Stimulated activated CD8-positive, alpha-beta memory T cell treated with anti-CD3 and anti-CD28 coated beads, Interleukin-15, amount 100 ng/mL, for 24 hours (primary cell): ENCODE measurements around the gene RARB.

Experiments used
- DNase-seq: peaks from one replicate; pipeline ENCODE4 v3.0.0-alpha.2; 2020; ENCODE audit warnings: low read depth

RARB gene

DNA sequence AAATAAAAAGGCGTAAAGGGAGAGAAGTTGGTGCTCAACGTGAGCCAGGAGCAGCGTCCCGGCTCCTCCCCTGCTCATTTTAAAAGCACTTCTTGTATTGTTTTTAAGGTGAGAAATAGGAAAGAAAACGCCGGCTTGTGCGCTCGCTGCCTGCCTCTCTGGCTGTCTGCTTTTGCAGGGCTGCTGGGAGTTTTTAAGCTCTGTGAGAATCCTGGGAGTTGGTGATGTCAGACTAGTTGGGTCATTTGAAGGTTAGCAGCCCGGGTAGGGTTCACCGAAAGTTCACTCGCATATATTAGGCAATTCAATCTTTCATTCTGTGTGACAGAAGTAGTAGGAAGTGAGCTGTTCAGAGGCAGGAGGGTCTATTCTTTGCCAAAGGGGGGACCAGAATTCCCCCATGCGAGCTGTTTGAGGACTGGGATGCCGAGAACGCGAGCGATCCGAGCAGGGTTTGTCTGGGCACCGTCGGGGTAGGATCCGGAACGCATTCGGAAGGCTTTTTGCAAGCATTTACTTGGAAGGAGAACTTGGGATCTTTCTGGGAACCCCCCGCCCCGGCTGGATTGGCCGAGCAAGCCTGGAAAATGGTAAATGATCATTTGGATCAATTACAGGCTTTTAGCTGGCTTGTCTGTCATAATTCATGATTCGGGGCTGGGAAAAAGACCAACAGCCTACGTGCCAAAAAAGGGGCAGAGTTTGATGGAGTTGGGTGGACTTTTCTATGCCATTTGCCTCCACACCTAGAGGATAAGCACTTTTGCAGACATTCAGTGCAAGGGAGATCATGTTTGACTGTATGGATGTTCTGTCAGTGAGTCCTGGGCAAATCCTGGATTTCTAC lies at the start of gene RARB:
TSS of gene RARB (plus strand) at position 322 of the 847 bp plus-strand sequence. CDS start at position 791, 469 bp downstream.
- DNase-seq, result no peak

DNA sequence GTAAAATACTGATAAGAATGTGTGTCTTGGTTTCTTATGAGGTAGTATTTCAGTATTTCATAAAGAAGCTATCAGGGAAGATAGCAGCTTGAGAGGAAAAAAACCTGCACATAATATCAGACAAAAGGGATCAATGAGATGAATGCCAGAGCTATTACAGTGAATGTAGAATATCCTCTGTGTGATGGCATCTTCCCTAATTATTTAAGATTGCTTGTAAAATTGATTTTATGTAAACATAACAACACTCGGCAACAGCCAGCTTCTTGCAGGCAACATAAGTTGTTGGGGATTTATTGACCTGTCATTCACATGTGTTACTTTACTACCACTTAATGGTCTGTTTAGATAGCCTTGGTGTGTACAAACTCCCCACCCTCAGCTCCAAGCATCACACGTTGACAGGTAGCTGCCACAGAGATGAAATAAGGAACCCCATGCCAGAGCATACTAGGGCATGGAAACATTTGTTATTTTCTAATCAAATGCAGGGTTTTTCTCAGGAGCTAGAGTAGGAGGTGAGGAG lies 49.2 kb upstream of the RARB start:
- no peak for DNase-seq

GRCh38 chr3:25380222-25380739 lies 47.8 kb upstream of the RARB start:
- no peak for DNase-seq

DNA sequence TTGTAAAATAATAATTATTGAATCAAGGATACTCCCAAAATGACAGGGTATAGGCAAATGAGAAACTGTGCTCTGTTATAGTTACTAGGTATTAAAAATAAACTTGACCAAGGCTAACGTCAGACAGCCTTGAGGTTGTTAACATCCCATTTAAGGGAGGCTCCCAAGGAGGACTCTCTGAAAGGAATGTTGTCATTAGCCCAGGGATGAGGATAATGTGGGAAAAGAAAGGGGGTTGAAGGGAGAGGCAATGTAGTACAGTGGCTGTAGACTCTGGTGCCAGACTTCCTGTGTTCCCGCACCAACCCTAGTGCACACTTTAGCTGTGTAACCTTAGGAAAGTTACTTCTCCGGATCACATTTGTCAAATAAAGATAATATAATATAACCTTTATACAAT lies 47.0 kb upstream of the RARB start:
- DNase-seq, result no peak

GRCh38 chr3:25384471-25384870 lies 43.6 kb upstream of the RARB start:
- DNase-seq, result no peak

GRCh38 chr3:25385807-25386460 lies 42.1 kb upstream of the RARB start:
- no peak for DNase-seq

DNA sequence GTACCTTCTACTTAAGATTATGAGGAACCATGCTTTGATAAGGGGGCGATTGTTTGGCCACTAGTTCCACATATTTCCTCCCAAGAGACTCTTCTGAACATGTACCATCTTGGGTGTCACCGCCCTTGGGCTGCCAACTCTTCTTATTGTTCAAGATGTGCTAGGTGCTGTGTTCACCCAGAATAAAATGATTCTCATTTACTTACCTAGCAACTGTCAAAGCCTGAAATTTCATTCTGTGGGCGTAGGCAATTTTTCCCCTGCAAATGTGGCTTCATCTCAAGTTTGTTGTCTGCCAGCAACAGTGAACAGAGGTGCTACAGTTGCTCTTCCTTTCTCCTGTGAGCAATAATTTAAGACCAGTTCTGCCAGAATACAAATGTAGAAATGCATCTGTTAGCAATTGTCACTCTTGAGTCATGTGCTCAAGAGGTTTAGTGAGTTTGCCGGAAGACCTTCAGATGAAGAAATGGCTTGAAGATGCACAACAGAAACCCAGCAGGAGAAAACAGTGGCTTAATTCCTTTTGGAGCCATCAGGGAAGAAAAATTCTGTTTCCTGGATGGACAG lies 41.3 kb upstream of the RARB start:
- DNase-seq, result no peak

- no peak for DNase-seq
These were observed 37.5 kb upstream of the RARB start for GRCh38 chr3:25390605-25391004.

- no peak for DNase-seq
These were observed 31.8 kb upstream of the RARB start for GRCh38 chr3:25396251-25396650.

- no peak for DNase-seq
These were observed 31.4 kb upstream of the RARB start for GRCh38 chr3:25396686-25397085.

GRCh38 chr3:25397150-25397549 lies 30.9 kb upstream of the RARB start:
- no peak for DNase-seq

DNA sequence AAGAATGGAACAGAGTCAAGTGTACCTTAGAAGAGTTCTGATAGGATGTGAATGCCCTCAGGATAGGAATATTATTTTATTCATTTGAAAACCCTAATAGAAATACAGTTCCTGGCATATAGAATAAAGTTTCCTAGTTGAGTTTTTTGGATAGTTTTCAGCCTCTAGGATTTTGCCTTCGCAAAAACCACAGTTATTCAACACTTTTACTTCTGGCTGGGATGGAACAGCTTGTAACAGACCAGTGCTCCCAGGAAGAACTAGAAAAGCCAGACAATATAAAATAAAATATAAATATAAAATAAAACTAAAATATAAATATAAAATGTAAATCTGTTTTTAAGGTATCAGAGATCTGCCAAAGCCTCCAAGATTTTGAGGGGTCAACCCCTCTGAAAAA lies 27.5 kb upstream of the RARB start:
- DNase-seq, result no peak

- no peak for DNase-seq
These were observed 24.1 kb upstream of the RARB start for GRCh38 chr3:25403968-25404367.

DNA sequence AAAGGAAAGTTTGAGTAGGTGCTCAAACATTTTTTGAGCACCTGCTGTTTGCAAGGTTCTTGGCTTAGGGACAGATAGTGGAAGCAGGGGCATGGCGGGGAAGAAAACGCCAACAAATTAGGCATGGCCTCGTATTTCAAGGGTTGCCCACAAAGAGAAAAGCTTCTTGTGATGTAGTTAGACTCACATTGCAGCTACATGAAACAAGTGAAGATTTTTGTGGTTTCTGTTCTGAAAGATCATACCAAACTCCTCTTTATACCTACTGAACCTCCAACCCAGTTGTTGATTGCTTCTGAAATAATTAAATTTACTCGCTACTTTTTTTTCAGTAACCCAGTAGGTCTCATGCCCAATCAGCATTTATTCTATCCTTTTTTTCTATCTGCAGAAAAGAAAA lies 23.5 kb upstream of the RARB start:
- no peak for DNase-seq

- DNase-seq, result no peak
These were observed 22.7 kb upstream of the RARB start for GRCh38 chr3:25405335-25405734.

DNA sequence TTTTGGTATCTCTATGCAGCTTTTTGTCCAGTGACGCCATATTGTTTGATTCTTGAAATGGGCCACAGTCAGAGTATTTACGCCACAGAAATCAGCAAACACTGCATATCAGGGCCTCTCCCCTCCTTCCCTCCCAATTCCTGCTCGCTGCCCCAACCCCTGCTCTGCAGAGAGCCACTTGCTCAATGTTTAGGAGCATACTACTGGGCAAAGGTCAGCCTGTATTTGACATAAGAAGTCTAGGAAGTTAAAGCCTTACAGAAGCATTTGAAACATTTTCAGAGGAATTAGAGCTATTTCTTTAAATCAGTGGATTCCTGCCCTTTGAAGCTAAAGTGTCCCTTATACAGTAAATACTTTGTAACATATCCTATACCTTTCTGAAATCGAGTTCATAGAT lies 17.4 kb upstream of the RARB start:
- no peak for DNase-seq

DNA sequence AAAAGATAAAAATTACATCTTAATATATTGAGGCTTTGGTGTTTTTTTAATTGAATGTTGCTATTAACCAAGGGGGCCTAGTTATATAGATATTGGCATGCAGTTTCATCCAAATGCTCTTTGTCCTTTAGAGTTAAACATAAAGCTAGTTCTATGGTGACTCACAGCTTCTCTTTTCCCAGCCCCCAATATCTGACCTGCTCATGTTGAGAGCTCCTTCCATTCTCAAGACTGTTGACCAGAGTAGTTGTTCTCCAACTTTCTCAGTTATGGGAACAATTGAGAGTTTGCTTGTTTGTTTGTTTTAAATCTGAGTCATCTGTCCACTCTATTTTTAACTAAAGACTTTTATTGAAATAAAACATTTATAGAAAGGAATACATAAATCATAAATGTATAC lies 15.8 kb upstream of the RARB start:
- no peak for DNase-seq

GRCh38 chr3:25416176-25416575 lies 11.9 kb upstream of the RARB start:
- no peak for DNase-seq

- DNase-seq, result no peak
These were observed 9.5 kb upstream of the RARB start for GRCh38 chr3:25418596-25418995.

DNA sequence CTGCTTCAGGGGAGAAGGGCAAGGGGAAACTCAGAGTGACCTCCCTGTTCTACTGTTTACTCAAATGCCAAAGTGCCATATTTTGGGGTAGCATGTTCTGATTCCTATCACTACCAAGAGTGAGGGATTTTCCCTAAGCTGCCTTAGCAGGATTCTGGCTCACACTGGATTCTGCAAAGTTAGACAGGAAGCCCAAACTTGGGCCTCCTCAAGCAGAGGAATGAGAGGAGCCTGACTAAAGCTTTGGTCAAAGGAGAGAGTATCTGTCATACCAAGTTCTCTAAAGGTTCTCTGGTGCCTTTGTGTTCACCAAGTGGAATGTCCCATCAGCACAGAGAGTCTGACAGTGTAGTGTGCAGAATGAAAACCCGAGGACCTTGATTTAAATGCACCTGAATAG lies 8.8 kb upstream of the RARB start:
- no peak for DNase-seq

- no peak for DNase-seq
These were observed 7.9 kb upstream of the RARB start for GRCh38 chr3:25420147-25420546.

DNA sequence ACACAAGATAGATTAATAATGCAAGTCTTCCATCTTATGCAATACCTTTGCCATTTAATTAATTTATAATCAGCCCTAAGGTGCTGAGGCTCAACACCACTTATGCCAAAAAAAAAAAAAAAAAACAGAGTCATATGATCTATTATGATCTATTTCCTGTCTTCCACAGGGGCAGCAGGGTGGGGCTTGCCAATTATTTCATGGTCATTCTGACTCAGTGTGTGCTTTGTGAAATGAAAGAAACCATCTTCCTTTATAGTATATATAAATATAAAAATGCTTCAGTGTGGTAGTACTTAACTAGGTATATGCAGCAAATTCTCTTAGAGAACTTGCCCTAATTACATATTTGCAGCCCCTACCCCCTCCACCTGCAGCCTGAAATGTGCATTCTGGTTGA lies 7.2 kb upstream of the RARB start:
- DNase-seq, result no peak

DNA sequence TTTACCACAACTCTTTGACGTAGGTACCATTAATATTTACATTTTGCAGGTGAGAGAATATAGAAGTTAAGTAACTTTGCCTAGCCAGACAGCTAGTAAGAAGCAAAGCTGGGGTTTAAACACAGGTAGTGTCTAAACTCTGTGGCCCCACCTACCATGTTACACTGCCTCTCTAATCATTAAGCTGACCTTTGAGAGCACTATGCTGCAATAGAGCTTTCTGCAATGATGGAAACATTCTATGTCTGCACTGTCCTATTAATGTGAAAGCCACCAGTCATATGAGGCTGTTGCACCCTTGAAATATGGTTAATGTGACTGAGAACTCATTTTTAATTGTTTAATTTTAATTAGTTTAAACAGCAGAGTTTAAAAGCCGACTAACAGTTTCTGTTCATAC lies 6.3 kb upstream of the RARB start:
- no peak for DNase-seq
